T-helper 1 cell (primary cell): ENCODE data around the gene ACER3.
"Not testable (repeated sequence)": the region's sequence is repeated elsewhere in the genome, so short reads cannot be mapped to it uniquely, and the experiment has no call there.

Source experiments
- DNase-seq, 5 donors: peaks; one replicate each; pipeline ENCODE4 v3.0.0-alpha.2; 2012 to 2020

ACER3 gene

GRCh38 chr11:77003963-77004362, 143.2 kb downstream of the ACER3 start:
- DNase-seq: no peak

GRCh38 chr11:77009533-77010160, 148.9 kb downstream of the ACER3 start:
- no peak for DNase-seq

DNA sequence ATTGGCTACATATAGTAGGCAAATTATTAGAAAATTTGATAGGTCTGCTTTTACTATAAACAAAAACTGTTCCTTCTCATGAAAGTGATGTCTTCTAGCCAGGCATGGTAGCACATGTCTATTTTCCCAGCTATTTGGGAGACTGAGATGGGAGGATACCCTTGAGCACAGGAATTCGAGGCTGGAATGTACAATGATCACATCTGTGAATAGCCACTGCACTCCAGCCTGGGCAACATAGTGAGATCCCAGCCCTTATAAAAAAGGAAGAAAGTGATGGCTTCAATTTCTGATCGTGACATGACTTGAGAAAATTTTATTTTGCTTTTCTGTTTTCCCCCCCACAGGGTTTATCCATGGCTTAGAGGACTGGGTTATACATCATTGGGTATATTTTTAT, 154.0 kb downstream of the ACER3 start:
- no peak for DNase-seq

DNA sequence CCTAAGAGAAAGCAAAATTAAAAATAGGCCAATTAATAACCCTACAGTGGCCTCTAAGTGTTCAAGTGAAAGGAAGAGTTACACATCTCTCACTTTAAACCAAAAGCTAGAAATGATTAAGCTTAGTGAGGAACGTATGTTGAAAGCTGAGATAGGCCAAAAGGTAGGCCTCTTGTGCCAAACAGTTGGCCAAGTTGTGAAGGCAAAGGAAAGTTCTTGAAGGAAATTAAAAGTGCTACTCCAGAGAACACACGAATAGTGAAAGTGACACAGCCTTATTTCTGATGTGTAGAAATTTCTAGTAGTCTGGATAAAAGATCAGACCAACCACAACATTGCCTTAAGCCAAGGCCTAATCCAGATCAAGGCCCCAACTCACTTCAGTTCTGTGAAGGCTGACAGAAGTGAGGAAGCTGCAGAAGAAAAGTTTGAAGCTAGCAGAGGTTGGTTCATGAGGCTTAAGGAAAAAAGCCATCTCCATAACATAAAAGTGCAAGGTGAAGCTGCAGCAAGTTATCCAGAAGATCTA, 157.7 kb downstream of the ACER3 start:
- not testable (repeated sequence) for DNase-seq

- DNase-seq: no peak
Observed at GRCh38 chr11:77019976-77020595, 159.4 kb downstream of the ACER3 start.

- DNase-seq: no peak
Observed at GRCh38 chr11:77020734-77021133, 160.0 kb downstream of the ACER3 start.

GRCh38 chr11:77024745-77025144, 164.0 kb downstream of the ACER3 start:
- DNase-seq: no peak

GRCh38 chr11:77026221-77026620, 165.5 kb downstream of the ACER3 start:
- no peak for DNase-seq

DNA sequence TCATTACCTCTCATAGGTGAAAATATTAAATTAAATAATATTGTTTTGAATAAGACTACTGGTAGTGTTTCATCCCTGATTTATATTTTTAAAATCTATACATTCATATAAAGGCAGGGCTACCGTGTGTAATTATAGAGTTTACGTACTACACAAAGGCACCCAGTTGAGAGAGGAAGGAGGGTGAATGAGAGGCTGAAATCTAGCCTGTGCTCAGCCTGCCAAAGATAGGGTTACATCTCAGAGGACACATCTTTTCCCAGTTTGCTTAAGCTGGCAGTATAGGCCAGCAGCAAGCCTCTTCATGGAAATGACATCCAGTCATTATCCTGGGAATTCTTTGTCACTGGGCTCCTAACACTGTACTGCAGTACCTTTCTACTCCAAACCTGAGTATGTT, 166.0 kb downstream of the ACER3 start:
- DNase-seq: no peak

DNA sequence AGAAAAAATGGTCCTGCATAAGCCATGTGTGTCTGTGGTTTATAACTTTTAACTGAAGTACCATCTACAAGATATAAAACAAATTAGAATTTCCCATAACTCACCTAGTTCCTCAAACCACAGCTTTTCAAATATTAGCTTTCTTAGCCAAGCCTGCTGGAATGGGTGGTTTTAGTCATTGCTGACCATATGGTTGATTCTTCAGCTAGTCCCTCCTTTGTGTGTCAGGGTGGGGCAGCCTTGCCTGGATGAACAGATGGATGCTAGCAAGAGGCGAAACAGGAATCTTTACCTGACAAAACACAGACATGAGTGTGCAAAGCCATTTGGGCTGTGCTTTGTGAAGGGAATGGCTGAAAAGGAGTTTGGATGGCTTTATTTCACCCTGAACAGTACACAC, 166.6 kb downstream of the ACER3 start:
- no peak for DNase-seq

DNA sequence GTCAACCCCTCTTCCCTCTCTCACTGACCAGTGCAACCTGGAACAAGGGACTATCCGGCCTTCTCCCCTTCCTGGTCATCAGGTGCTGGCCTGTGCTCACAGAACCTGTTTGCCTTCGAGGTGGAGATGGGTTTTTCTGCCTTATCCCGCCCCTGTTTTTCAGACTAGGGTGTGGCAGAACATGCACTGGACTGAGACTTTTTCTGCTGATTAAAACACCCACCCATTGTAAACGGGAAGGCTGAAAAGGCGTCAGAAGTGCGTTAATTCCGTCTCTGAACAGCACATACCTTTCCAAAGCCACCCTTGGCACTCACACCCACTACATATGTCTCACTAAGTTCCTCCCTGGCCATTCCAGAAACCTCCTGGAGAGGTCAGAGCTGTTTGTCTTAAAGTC, 169.1 kb downstream of the ACER3 start:
- DNase-seq: no peak

GRCh38 chr11:77030834-77031414, 170.2 kb downstream of the ACER3 start:
- no peak for DNase-seq

GRCh38 chr11:77031599-77031998, 170.9 kb downstream of the ACER3 start:
- DNase-seq: no peak

GRCh38 chr11:77035039-77035438, 174.3 kb downstream of the ACER3 start:
- no peak for DNase-seq

DNA sequence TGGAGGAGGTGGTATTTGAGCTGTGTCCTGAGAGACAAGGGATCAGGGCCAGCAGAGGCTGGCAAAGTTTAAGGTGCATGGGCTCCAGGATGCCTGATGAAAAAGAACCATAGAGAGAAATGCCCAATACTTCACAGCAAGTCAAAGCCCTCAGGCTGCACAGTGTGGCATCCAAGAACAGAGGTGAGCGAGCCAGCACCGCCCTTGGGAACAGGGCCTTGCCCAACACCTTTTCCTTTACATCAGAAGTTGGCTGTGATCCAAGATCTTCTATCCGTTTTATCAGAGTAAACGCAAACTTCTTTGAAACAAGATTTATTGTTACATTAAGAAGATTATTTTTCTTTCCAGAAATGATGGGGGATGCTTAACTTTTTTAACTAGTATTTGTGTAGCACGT, 174.9 kb downstream of the ACER3 start:
- no peak for DNase-seq

DNA sequence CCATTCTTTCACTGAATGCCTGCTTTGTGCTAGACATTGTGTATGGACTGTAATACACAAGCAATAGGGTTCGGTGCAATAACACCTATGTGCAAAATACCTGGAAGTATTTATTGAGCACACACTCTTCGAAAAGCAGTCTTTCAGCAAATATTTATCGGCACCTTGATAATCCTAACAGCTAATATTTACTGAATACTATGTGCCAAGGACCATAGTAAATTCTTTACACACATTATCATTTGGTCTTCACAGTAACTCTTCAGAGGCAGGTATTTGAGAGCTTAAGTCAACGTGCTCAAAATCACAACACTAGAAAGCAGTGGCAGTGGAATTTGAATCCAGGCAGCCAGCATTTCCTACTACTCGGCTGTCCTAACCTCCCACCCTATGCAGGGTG, 175.7 kb downstream of the ACER3 start:
- DNase-seq: no peak

DNA sequence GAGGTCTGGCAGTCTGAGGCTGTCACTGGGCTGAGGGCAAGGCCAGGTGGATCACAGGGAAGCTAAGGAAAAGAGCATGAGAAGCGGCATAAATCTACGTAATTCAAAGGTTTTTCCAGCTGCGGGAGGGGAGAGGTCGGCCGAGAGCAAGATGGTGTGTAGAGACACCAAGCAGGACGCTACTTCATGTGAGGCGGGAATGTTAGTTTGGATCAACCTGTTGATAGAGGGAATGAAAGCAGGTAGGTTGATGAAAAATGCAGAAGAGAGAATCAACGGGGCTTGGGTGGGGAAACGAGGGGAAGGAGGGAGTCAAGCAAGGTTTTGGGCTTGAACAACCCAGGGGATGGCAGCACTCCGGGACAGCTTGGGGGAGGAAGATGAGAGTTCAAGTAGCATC, 176.3 kb downstream of the ACER3 start:
- no peak for DNase-seq

GRCh38 chr11:77038029-77038824, 177.5 kb downstream of the ACER3 start:
- DNase-seq: no peak

DNA sequence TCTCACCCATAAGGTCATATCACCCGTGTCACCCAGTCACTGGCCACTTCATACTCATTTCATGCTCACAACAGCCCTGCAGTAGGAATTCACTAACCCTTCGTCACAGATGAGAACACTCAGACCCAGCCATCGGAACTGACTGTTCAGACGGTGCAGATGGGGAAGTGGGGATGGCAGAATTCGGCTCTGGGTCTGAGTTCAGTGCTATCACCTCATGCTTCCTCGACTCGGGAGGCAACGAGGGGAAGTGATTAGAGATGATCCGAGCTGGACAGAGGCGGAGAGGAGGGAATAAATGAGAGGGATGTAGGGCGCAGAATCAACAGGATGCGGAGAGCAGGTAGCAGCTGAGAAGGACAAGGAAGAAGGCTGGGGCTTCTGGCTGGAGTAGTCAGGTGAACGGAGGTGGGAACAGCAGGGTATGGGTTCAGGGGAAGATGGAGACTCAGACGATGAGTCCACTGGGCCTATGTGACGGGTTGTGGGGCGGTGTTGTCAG, 178.2 kb downstream of the ACER3 start:
- no peak for DNase-seq

GRCh38 chr11:77039491-77040400, 179.0 kb downstream of the ACER3 start:
- no peak for DNase-seq

DNA sequence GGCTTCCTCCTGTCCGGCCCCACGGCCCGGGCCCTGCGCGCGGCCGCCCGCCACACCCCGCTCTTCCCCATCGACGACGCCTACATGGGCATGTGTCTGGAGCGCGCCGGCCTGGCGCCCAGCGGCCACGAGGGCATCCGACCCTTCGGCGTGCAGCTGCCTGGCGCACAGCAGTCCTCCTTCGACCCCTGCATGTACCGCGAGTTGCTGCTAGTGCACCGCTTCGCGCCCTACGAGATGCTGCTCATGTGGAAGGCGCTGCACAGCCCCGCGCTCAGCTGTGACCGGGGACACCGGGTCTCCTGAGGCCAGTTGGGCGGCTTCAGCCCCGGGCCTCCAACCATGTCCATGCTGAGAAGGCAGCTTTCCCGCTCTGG, 179.7 kb downstream of the ACER3 start:
- DNase-seq: no peak

DNA sequence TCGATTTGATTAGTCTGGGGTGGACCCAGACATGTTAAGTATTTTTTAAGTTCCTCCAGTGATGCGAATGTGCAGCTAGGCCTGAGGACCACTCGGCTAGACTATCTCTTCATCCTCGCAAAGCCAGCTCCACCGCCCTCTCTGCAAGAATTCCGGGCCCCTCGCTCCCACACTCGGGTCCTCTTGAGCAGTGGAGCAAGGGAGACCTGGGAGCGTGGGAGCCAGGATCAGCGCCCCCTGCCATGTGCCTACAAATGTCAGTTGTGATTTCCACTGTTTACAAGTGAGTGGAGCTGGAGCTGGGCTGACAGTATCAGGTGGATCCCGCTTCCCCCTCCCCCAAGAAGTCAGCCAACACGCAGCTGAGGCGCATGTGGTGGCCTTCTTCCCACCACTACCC, 180.2 kb downstream of the ACER3 start:
- DNase-seq: no peak
